Measurements from ENCODE around the gene CCDC34.

Gene CCDC34

GRCh38 chr11:27373392-27373791, 10.4 kb upstream of the CCDC34 start:
- Histone ChIP-seq H3F3A (ENCODE audit: insufficient read depth, low read length) (no peaks in the 10 kb centered on the region), H3K36me3 (replicated peaks; ENCODE audit: insufficient read depth, low read length) (no peaks in the 10 kb centered on the region), H4K20me1 (ENCODE audit: insufficient read depth, low read length) (no peaks in the 10 kb centered on the region), H3K27me3 (replicated peaks; ENCODE audit: insufficient read depth, low read length) (no peaks in the 10 kb centered on the region), H3K79me2 (ENCODE audit: low read length) (no peaks in the 10 kb centered on the region), H3K9me2 (replicated peaks; ENCODE audit: insufficient read depth, low read length) (no peaks in the 10 kb centered on the region), H3K9ac (ENCODE audit: low read length) (no peak overlapping the region), H3K9me3 (replicated peaks; ENCODE audit: insufficient read depth, low read length) (no peaks in the 10 kb centered on the region), H3K4me1 (ENCODE audit: low read length) (0 out of 2 replicates have a peak, but pooled peaks cover 3% of the 10 kb centered on the region), H3K4me2 (ENCODE audit: low read depth, low read length) (no peak overlapping the region), H3K4me3 (ENCODE audit: low read length) (no peak overlapping the region), H3K27ac (ENCODE audit: low read length) (no peak overlapping the region), H2AFZ (ENCODE audit: low read length) (no peak overlapping the region)
- no peak for TF ChIP-seq EZH2 (optimal IDR thresholded peaks at IDR 0.05; ENCODE audit: low read depth, low read length)
- TF ChIP-seq CTCF (IDR thresholded peaks at IDR 0.05; ENCODE audit: low read length) = no peak
- no peak for TF ChIP-seq EZH2phosphoT487 (IDR thresholded peaks at IDR 0.05; ENCODE audit: low read length)
- DNase-seq = peak; percentile 52

- no peaks in the 10 kb centered on the region for H3K79me2 ChIP-seq (ENCODE audit: low read length)
- TF ChIP-seq CTCF (IDR thresholded peaks at IDR 0.05; ENCODE audit: low read length) (no peak), EZH2 (optimal IDR thresholded peaks at IDR 0.05; ENCODE audit: low read depth, low read length) (no peak), EZH2phosphoT487 (IDR thresholded peaks at IDR 0.05; ENCODE audit: low read length) (no peak)
- no peak overlapping the region for H3K9ac ChIP-seq (ENCODE audit: low read length)
- no peaks in the 10 kb centered on the region for H3F3A ChIP-seq (ENCODE audit: insufficient read depth, low read length)
- no peak overlapping the region for H3K4me2 ChIP-seq (ENCODE audit: low read depth, low read length)
- no peaks in the 10 kb centered on the region for H3K36me3 ChIP-seq (replicated peaks; ENCODE audit: insufficient read depth, low read length)
- no peaks in the 10 kb centered on the region for H3K9me2 ChIP-seq (replicated peaks; ENCODE audit: insufficient read depth, low read length)
- H4K20me1 ChIP-seq (ENCODE audit: insufficient read depth, low read length) = no peaks in the 10 kb centered on the region
- 0 out of 2 replicates have a peak, but pooled peaks cover 3% of the 10 kb centered on the region for H3K4me1 ChIP-seq (ENCODE audit: low read length)
- H2AFZ ChIP-seq (ENCODE audit: low read length) = no peak overlapping the region
- no peak overlapping the region for H3K27ac ChIP-seq (ENCODE audit: low read length)
- no peak overlapping the region for H3K4me3 ChIP-seq (ENCODE audit: low read length)
- no peaks in the 10 kb centered on the region for H3K27me3 ChIP-seq (replicated peaks; ENCODE audit: insufficient read depth, low read length)
- no peak for DNase-seq
- no peaks in the 10 kb centered on the region for H3K9me3 ChIP-seq (replicated peaks; ENCODE audit: insufficient read depth, low read length)
These were observed 9.1 kb upstream of the CCDC34 start for GRCh38 chr11:27372164-27372563.

GRCh38 chr11:27371489-27371888, 8.5 kb upstream of the CCDC34 start:
- H3K27me3 ChIP-seq (replicated peaks; ENCODE audit: insufficient read depth, low read length) = no peaks in the 10 kb centered on the region
- no peak overlapping the region for H3K4me2 ChIP-seq (ENCODE audit: low read depth, low read length)
- no peak overlapping the region for H3K9ac ChIP-seq (ENCODE audit: low read length)
- no peaks in the 10 kb centered on the region for H3F3A ChIP-seq (ENCODE audit: insufficient read depth, low read length)
- H3K4me1 ChIP-seq (ENCODE audit: low read length) = 0 out of 2 replicates have a peak, but pooled peaks cover 3% of the 10 kb centered on the region
- H3K9me3 ChIP-seq (replicated peaks; ENCODE audit: insufficient read depth, low read length) = no peaks in the 10 kb centered on the region
- no peaks in the 10 kb centered on the region for H3K9me2 ChIP-seq (replicated peaks; ENCODE audit: insufficient read depth, low read length)
- H4K20me1 ChIP-seq (ENCODE audit: insufficient read depth, low read length) = no peaks in the 10 kb centered on the region
- TF ChIP-seq EZH2phosphoT487 (IDR thresholded peaks at IDR 0.05; ENCODE audit: low read length) (no peak), CTCF (IDR thresholded peaks at IDR 0.05; ENCODE audit: low read length) (no peak), EZH2 (optimal IDR thresholded peaks at IDR 0.05; ENCODE audit: low read depth, low read length) (no peak)
- DNase-seq = no peak
- H2AFZ ChIP-seq (ENCODE audit: low read length) = no peak overlapping the region
- no peak overlapping the region for H3K27ac ChIP-seq (ENCODE audit: low read length)
- H3K4me3 ChIP-seq (ENCODE audit: low read length) = no peak overlapping the region
- no peaks in the 10 kb centered on the region for H3K36me3 ChIP-seq (replicated peaks; ENCODE audit: insufficient read depth, low read length)
- no peaks in the 10 kb centered on the region for H3K79me2 ChIP-seq (ENCODE audit: low read length)
